Psoas muscle (tissue), 8 donors: ENCODE data around the gene ADGRD2. TPM values are rescaled to one million over a fixed set of nuclear protein-coding genes. Genes with fewer than 3 reads are reported as not detected.
A peak's percentile ranks its signal among the peaks of the same experiment; 100 is the strongest.
"Not testable (repeated sequence)": the region's sequence is repeated elsewhere in the genome, so short reads cannot be mapped to it uniquely, and the experiment has no call there.

Experiments used
- ATAC-seq, 4 donors: fragments of 200-7000 bp; cut with Tn5 transposase; one replicate each; pipeline ENCODE4 v1.9.1; 2020; ENCODE audit warnings: moderate library complexity in 3 of 4, mild to moderate bottlenecking in 2 of 4
- DNase-seq, 2 donors: peaks; one replicate each; pipeline ENCODE4 v3.0.0-alpha.2; 2020
- H3K27ac ChIP-seq: fragments of 200-600 bp; one replicate; pipeline ENCODE4 v1.8.0; 2022
- H3K27me3 ChIP-seq, 3 donors: fragments of 200-600 bp in 1 of 3; one replicate each; pipeline versions ENCODE4 v1.6.1 to v1.8.0; 2013 to 2022; ENCODE audit warnings: low read length in 2 of 3, mild to moderate bottlenecking in 2 of 3, moderate library complexity in 1 of 3; ENCODE audit not compliant: insufficient read depth in 3 of 3
- H3K36me3 ChIP-seq, 2 donors: fragments of 200-600 bp in 1 of 2; one replicate each; pipeline versions ENCODE4 v1.6.1 to v1.8.0; 2013 to 2022; ENCODE audit warnings: low read depth in 1 of 2, mild to moderate bottlenecking in 1 of 2, moderate library complexity in 1 of 2; ENCODE audit not compliant: insufficient read depth in 1 of 2
- H3K4me1 ChIP-seq: fragments of 200-600 bp; one replicate; pipeline ENCODE4 v1.8.0; 2022
- H3K4me3 ChIP-seq: fragments of 200-600 bp; one replicate; pipeline ENCODE4 v1.8.0; 2022; ENCODE audit warnings: mild to moderate bottlenecking
- H3K9me3 ChIP-seq: fragments of 200-600 bp; one replicate; pipeline ENCODE4 v1.8.0; 2022
- CTCF ChIP-seq: fragments of 200-600 bp; IDR thresholded peaks from one replicate; pipeline ENCODE4 v1.8.0; 2022; ENCODE audit warnings: antibody characterized with exemption
- WGBS, 3 donors: extraction: QIAGEN DNeasy Blood & Tissue Kit; methylation state at CpG; one replicate each; pipeline versions ENCODE4 v1.1.6 to v1.1.7; 2013; 5-methylcytosine and 5-hydroxymethylcytosine counted together
- intact Hi-C, 2 donors: fragments of 100-400 bp; cut with DNase I; formaldehyde crosslinking; loops; one replicate each; pipeline versions ENCODE4 v1.11.0 to v1.14.2; 2022
- polyA plus RNA-seq, 3 donors: library from polyadenylated mRNA; stranded (reverse); fragments of 200-250 nt; gene quantifications; one replicate each; pipeline ENCODE4 v1.2.3, GENCODE V29; 2013
- total RNA-seq, 4 donors: library from RNA; stranded (reverse); fragmentation: NEBNext Ultra II Directional in 2 of 4; extraction: Animal tissue kit (Norgen Biotek cat#: 25700) in 2 of 4; gene quantifications; one replicate each; pipeline versions ENCODE4 v1.2.1 to v1.2.4, GENCODE V29; 2021 to 2023
- donor health status: healthy with polysubstance abuse.
- donor health status: DM: no; HTN: no; CAD: no; lungs with moderate emphysema.
- donor health status: Bipolar disorder and iron deficiency.
- donor health status: healthy.
- donor health status: DM: yes; HTN: yes; CAD: no.
- donor health status: DM: no; HTN: no; CAD: no.
- donor health status: DM: no; HTN: no; CAD: no.
- donor health status: DM: yes; HTN: yes; CAD: no.

ADGRD2 gene
- total and polyA plus RNA-seq, 7 donors = not detected

- ATAC-seq = no peak
- Histone ChIP-seq H3K4me3 (no peak overlapping the region), H3K4me1 (no peaks in the 10 kb centered on the region), H3K9me3 (no peaks in the 10 kb centered on the region), H3K27me3 (no peaks in the 10 kb centered on the region), H3K27ac (no peak overlapping the region), H3K36me3 (no peaks in the 10 kb centered on the region)
- intact Hi-C loops = loop anchor here in 1 of 2 donors (5.0 kb wide), 1 partner anchor 114 kb away; no protein-coding TSS in a partner anchor
- TF ChIP-seq CTCF = no peak
- 31 to 43% (median 35%) methylated on average over 11 of the region's 11 CpGs for WGBS, 3 donors
- DNase-seq = no peak
Measured at GRCh38 chr9:124423591-124423990, 26.7 kb upstream of the ADGRD2 start.

- H3K4me1 ChIP-seq, H3K36me3 ChIP-seq, H3K27me3 ChIP-seq, intact Hi-C loops, H3K27ac ChIP-seq, DNase-seq, ATAC-seq, H3K4me3 ChIP-seq, H3K9me3 ChIP-seq: not testable (repeated sequence)
- 77 to 89% (median 89%) methylated on average over 12 of the region's 12 CpGs for WGBS, 3 donors
Measured at GRCh38 chr9:124425733-124426132, 24.5 kb upstream of the ADGRD2 start.

- Histone ChIP-seq H3K4me3 (no peak overlapping the region), H3K27ac (no peak overlapping the region), H3K9me3 (no peaks in the 10 kb centered on the region), H3K27me3 (no peaks in the 10 kb centered on the region), H3K4me1 (no peaks in the 10 kb centered on the region), H3K36me3 (no peaks in the 10 kb centered on the region)
- no peak for TF ChIP-seq CTCF
- DNase-seq (no peak), ATAC-seq (no peak)
- intact Hi-C loops = no loop called here
- WGBS, 3 donors = 93 to 97% (median 93%) methylated on average over 7 of the region's 7 CpGs
Measured at GRCh38 chr9:124426361-124426760, 23.9 kb upstream of the ADGRD2 start.

GRCh38 chr9:124427281-124427680 lies 23.0 kb upstream of the ADGRD2 start:
- Histone ChIP-seq H3K9me3 (no peaks in the 10 kb centered on the region), H3K4me1 (no peaks in the 10 kb centered on the region), H3K27ac (no peak overlapping the region), H3K4me3 (no peak overlapping the region), H3K27me3 (no peaks in the 10 kb centered on the region), H3K36me3 (no peaks in the 10 kb centered on the region)
- no peak for DNase-seq
- TF ChIP-seq CTCF = no peak
- WGBS, 3 donors = 56 to 67% (median 63%) methylated on average over 4 of the region's 4 CpGs
- intact Hi-C loops = no loop called here
- no peak for ATAC-seq

- no peak for DNase-seq
- Histone ChIP-seq H3K9me3 (no peaks in the 10 kb centered on the region), H3K4me3 (no peak overlapping the region), H3K4me1 (no peaks in the 10 kb centered on the region), H3K27me3 (no peaks in the 10 kb centered on the region), H3K36me3 (no peaks in the 10 kb centered on the region), H3K27ac (no peak overlapping the region)
- peak in 3 of 4 donors; percentile 25 to 37 (median 26) for ATAC-seq
- intact Hi-C loops = no loop called here
- 21 to 37% (median 31%) methylated on average over 28 of the region's 28 CpGs for WGBS, 3 donors
- TF ChIP-seq CTCF = no peak
Measured at GRCh38 chr9:124428751-124429529, 21.3 kb upstream of the ADGRD2 start.
